GM12878 (cell line): ENCODE measurements around the gene GOT2. TPM values are rescaled to one million over a fixed set of nuclear protein-coding genes. Genes with fewer than 3 reads are reported as not detected.

Experiments
- ATF2 ChIP-seq: IDR thresholded peaks from 2 replicates; pipeline ENCODE4 v1.6.1; 2012; ENCODE audit warnings: low read length, inconsistent platforms
- CEBPB ChIP-seq, 2 experiments: fragments of 150-350 bp in 1 of 2; IDR thresholded peaks; 2 replicates each; pipeline ENCODE4 v1.6.1; 2012 to 2014; ENCODE audit warnings: low read depth in 2 of 2, low read length in 2 of 2, borderline replicate concordance in 1 of 2, inconsistent platforms in 1 of 2
- CUX1 ChIP-seq: IDR thresholded peaks from 2 replicates; pipeline ENCODE4 v1.6.1; 2012; ENCODE audit warnings: improper control_type of control experiment, low read depth, low read length; ENCODE audit not compliant: insufficient replicate concordance
- GATAD2B ChIP-seq: fragments of 450-650 bp; conservative IDR thresholded peaks from 2 replicates; pipeline ENCODE4 v1.6.1; 2017; ENCODE audit warnings: low read depth, mild to moderate bottlenecking, moderate library complexity
- JUNB ChIP-seq: IDR thresholded peaks from 2 replicates; pipeline ENCODE4 v1.6.1; 2016; ENCODE audit warnings: antibody characterized with exemption, mild to moderate bottlenecking
- MTA2 ChIP-seq: fragments of 450-650 bp; IDR thresholded peaks from 2 replicates; pipeline ENCODE4 v1.6.1; 2016; ENCODE audit warnings: low read depth, mild to moderate bottlenecking, moderate library complexity
- MYB ChIP-seq: fragments of 150-350 bp; IDR thresholded peaks from 2 replicates; pipeline ENCODE4 v1.6.1; 2014; ENCODE audit warnings: mild to moderate bottlenecking, low read depth, low read length, borderline replicate concordance
- PBX3 ChIP-seq: IDR thresholded peaks from 2 replicates; pipeline ENCODE4 v1.6.1; 2011; ENCODE audit warnings: mild to moderate bottlenecking, low read depth, low read length, moderate library complexity; ENCODE audit not compliant: insufficient replicate concordance
- POU2F2 ChIP-seq: IDR thresholded peaks from 3 replicates; pipeline ENCODE4 v1.6.1; 2011; ENCODE audit warnings: low read depth, mild to moderate bottlenecking, low read length, borderline replicate concordance
- RFX5 ChIP-seq: IDR thresholded peaks from 2 replicates; pipeline ENCODE4 v1.6.1; 2011; ENCODE audit warnings: low read depth, low read length, improper control_type of control experiment
- SMC3 ChIP-seq: IDR thresholded peaks from 2 replicates; pipeline ENCODE4 v1.6.1; 2011; ENCODE audit warnings: low read length, improper control_type of control experiment, borderline replicate concordance
- SP1 ChIP-seq: IDR thresholded peaks from one replicate; pipeline ENCODE4 v1.6.1; 2011; ENCODE audit warnings: low read depth, low read length
- STAT3 ChIP-seq: IDR thresholded peaks from 2 replicates; pipeline ENCODE4 v1.6.1; 2011; ENCODE audit warnings: low read depth, low read length, improper control_type of control experiment
- polyA plus RNA-seq, 11 experiments: library from polyadenylated mRNA; depleted of rRNA in 4 of 11; unstranded in 6 of 11; stranded (reverse) in 5 of 11; fragments of >200 nt; fragmentation: Nextera tagmentation in 4 of 11; fragmentation: Illumina TruSeq in 1 of 11; extraction: Ambion mirVana in 4 of 11; extraction: Trizol in 1 of 11; gene quantifications; 1 replicate in 1 of 11; 2 replicates in 10 of 11; pipeline versions ENCODE4 v1.2.1 to v1.2.3, GENCODE V29; 2011 to 2016; ENCODE audit warnings: inconsistent platforms in 2 of 11, missing spikeins in 2 of 11, low read depth in 1 of 11
- total RNA-seq, 4 experiments: library from RNA; depleted of rRNA in 3 of 4; stranded (reverse); fragments of >200 nt in 3 of 4; fragmentation: Illumina TruSeq in 1 of 4; extraction: Trizol in 1 of 4; gene quantifications; 2 replicates each; pipeline versions ENCODE4 v1.2.1 to v1.2.3, GENCODE V29; 2013 to 2021

The GOT2 gene
- total and polyA plus RNA-seq, 10 of the 15 experiments (the other 5 are each of a cell fraction or from before 2014, with no cell fraction given): 41.7 to 235 (median 83.7) TPM

GRCh38 chr16:58732545-58733247 lies 1.4 kb downstream of the GOT2 start (continued):
- TF ChIP-seq SP1 (no peak), CUX1 (peak; percentile 19), STAT3 (no peak), PBX3 (no peak), ATF2 (peak; percentile 52), MYB (no peak), CEBPB (IDR thresholded peaks at IDR 0.05; ENCODE audit: borderline replicate concordance in 1 of 2, low read depth in 2 of 2, low read length in 2 of 2) (no peak), MTA2 (no peak), POU2F2 (no peak), GATAD2B (no peak), SMC3 (no peak), RFX5 (no peak), JUNB (peak; percentile 80)
